ENCODE results near the gene TGFA.

The TGFA gene

GRCh38 chr2:70508711-70509462 lies 44.7 kb downstream of the TGFA start:
- no peak for TF ChIP-seq CTCF (IDR thresholded peaks at IDR 0.05; ENCODE audit: low read depth, low read length)
- Histone ChIP-seq H3K27ac (no peak overlapping the region), H3K9me3 (ENCODE audit: severe bottlenecking) (no peaks in the 10 kb centered on the region), H3K27me3 (ENCODE audit: insufficient read depth, low read depth, severe bottlenecking) (no peaks in the 10 kb centered on the region), H3K36me3 (no peaks in the 10 kb centered on the region), H3K4me3 (ENCODE audit: low read depth, low read length) (no peak overlapping the region)
- DNase-seq: no peak

GRCh38 chr2:70505613-70506391 lies 47.8 kb downstream of the TGFA start:
- no peak for TF ChIP-seq CTCF (IDR thresholded peaks at IDR 0.05; ENCODE audit: low read depth, low read length)
- no peak overlapping the region for H3K4me3 ChIP-seq (ENCODE audit: low read depth, low read length)
- no peak overlapping the region for H3K27ac ChIP-seq
- no peaks in the 10 kb centered on the region for H3K36me3 ChIP-seq
- H3K9me3 ChIP-seq (ENCODE audit: severe bottlenecking): no peaks in the 10 kb centered on the region
- DNase-seq: no peak
- no peaks in the 10 kb centered on the region for H3K27me3 ChIP-seq (ENCODE audit: insufficient read depth, low read depth, severe bottlenecking)

- no peak for TF ChIP-seq CTCF (IDR thresholded peaks at IDR 0.05; ENCODE audit: low read depth, low read length)
- Histone ChIP-seq H3K36me3 (no peaks in the 10 kb centered on the region), H3K9me3 (ENCODE audit: severe bottlenecking) (no peaks in the 10 kb centered on the region), H3K27ac (no peak overlapping the region), H3K27me3 (ENCODE audit: insufficient read depth, low read depth, severe bottlenecking) (no peaks in the 10 kb centered on the region), H3K4me3 (ENCODE audit: low read depth, low read length) (no peak overlapping the region)
- DNase-seq: no peak
These were observed 48.9 kb downstream of the TGFA start for GRCh38 chr2:70504750-70505149.

- no peaks in the 10 kb centered on the region for H3K9me3 ChIP-seq (ENCODE audit: severe bottlenecking)
- H3K4me3 ChIP-seq (ENCODE audit: low read depth, low read length): no peak overlapping the region
- no peak for TF ChIP-seq CTCF (IDR thresholded peaks at IDR 0.05; ENCODE audit: low read depth, low read length)
- H3K27ac ChIP-seq: no peak overlapping the region
- DNase-seq: no peak
- no peaks in the 10 kb centered on the region for H3K27me3 ChIP-seq (ENCODE audit: insufficient read depth, low read depth, severe bottlenecking)
- H3K36me3 ChIP-seq: no peaks in the 10 kb centered on the region
These were observed 49.7 kb downstream of the TGFA start for GRCh38 chr2:70503896-70504295.

- no peak for TF ChIP-seq CTCF (IDR thresholded peaks at IDR 0.05; ENCODE audit: low read depth, low read length)
- Histone ChIP-seq H3K9me3 (ENCODE audit: severe bottlenecking) (no peaks in the 10 kb centered on the region), H3K27ac (no peak overlapping the region), H3K36me3 (no peaks in the 10 kb centered on the region), H3K27me3 (ENCODE audit: insufficient read depth, low read depth, severe bottlenecking) (peaks cover 3% of the 10 kb centered on the region), H3K4me3 (ENCODE audit: low read depth, low read length) (no peak overlapping the region)
- DNase-seq: no peak
These were observed 51.9 kb downstream of the TGFA start for GRCh38 chr2:70501728-70502127.
